Prostate gland (tissue), 2 donors: Measurements from ENCODE around the gene TMEM100. TPM values are rescaled to one million over a fixed set of nuclear protein-coding genes. Genes with fewer than 3 reads are reported as not detected.

Experiments
- DNase-seq: peaks from one replicate; pipeline ENCODE4 v3.0.0-alpha.2; 2019; ENCODE audit warnings: low spot score
- H3K27ac ChIP-seq, 2 donors: fragments of 200-600 bp; sonication (generic); 2 replicates each; pipeline ENCODE4 v1.5.1; 2017 to 2019
- H3K27me3 ChIP-seq: fragments of 200-600 bp; sonication (generic); replicated peaks from 2 replicates; pipeline ENCODE4 v1.5.1; 2019; ENCODE audit not compliant: insufficient read depth
- H3K36me3 ChIP-seq, 2 donors: fragments of 200-600 bp; sonication (generic); 1 replicate in 1 of 2; 2 replicates in 1 of 2; pipeline versions ENCODE4 v1.5.1 to v1.8.1; 2017 to 2019
- H3K4me1 ChIP-seq: fragments of 200-600 bp; sonication (generic); replicated peaks from 2 replicates; pipeline ENCODE4 v1.5.1; 2019
- H3K4me3 ChIP-seq, 2 donors: fragments of 200-600 bp; sonication (generic); 2 replicates each; pipeline ENCODE4 v1.5.1; 2017 to 2019
- H3K9me3 ChIP-seq: fragments of 200-600 bp; sonication (generic); 2 replicates; pipeline ENCODE4 v1.5.1; 2017
- POLR2A ChIP-seq: fragments of 450-650 bp; IDR thresholded peaks from one replicate; pipeline ENCODE4 v1.6.1; 2016; ENCODE audit warnings: antibody characterized with exemption, mild to moderate bottlenecking
- POLR2AphosphoS5 ChIP-seq: sonication (generic); formaldehyde crosslinking; IDR thresholded peaks from one replicate; pipeline ENCODE4 v1.6.1; 2017; ENCODE audit warnings: antibody characterized with exemption
- WGBS: methylation state at CpG from one replicate; pipeline ENCODE4 v1.1.5; 2018; 5-methylcytosine and 5-hydroxymethylcytosine counted together
- intact Hi-C: fragments of 100-400 bp; cut with DNase I; formaldehyde crosslinking; loops from one replicate; pipeline ENCODE4 v1.14.2; 2022
- total RNA-seq, 2 donors: library from RNA; depleted of rRNA; stranded (reverse); fragments of >200 nt; gene quantifications; one replicate each; pipeline ENCODE4 v1.1.0, GENCODE V29; 2016
- TF ChIP-seq, protein P1 (sequence below), 4 experiments: fragments of 200-600 bp in 2 of 4; fragments of 450-650 bp in 2 of 4; sonication (generic) in 2 of 4; IDR thresholded peaks; 1 replicate in 3 of 4; 2 replicates in 1 of 4; pipeline ENCODE4 v1.5.1; 2016 to 2019; ENCODE audit warnings: antibody characterized with exemption in 4 of 4, mild to moderate bottlenecking in 2 of 4, moderate library complexity in 2 of 4

Gene TMEM100
- total RNA-seq, 2 donors from 2014 or later = 1.2 to 3.2 TPM

DNA sequence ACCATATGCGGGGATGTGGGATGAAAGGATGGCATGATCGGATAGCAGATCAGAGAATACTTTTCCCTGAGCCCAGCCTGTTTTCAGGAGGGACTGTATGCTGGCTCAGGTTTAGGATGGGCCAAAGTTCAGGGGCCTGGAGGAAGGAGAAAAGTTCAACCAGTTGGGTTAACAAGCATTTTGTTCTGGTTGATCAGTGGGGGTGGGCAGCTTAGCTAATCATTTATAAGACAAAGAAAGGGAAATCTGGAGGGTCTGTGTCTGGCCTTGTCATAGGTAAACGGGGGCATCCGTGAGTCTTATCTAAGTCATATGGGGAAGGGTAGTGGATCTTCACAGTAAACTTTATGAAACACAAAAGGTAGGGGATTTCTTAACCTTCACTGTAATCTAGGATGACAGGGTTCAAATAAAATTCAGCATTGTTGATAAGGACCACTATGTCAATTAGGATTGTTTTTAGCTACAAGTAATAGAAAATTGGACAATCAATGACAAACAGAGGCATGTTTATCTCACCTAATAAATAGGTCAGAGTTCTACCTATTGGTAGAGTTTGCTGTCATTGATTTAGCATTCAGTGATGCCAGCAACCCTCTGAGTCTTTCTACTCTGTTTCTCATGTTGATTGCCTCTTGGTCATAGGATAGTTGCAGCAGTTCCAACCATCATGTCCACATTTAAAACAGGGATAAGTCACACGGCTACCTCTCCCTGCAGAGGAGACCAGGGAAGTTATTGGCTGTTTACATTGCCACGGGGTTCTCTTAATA, 39.6 kb upstream of the TMEM100 start:
- H3K27ac ChIP-seq = no peak overlapping the region

DNA sequence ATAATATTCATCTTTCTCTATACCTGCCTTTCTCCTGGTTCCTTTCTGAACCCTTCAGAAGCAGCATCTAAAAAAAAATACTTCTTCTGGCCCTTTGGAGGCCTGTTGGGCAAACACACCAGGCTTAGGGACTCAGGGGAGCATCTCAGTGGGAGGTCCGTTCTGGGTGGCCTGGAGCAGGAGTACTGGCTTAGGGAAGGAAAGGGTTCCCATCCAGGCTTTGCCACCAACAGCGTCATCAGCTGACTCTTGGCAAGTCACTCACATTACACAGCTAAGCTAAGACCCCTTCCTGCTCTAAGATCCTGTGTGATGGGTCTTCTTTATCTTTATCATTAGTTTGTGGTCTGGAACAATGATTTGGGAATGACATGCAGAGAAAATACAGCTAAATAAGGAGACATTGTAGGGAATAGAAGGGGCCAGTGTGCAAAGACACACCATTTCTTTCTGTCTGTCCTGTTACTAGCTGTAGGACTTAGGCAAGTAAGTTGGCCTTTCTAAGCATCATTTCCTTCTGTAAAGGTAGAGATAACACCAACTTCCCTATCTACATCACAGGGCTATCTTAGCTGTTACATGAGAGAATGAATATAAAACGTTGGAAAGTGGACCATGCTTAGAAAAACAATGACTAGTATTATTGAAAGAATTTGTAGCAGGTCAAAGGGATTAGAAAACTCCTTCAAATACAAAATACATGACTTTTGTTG, 38.1 kb upstream of the TMEM100 start:
- Histone ChIP-seq H3K27ac (no peak overlapping the region), H3K27me3 (no peaks in the 10 kb centered on the region), H3K4me3 (no peak overlapping the region), H3K36me3 (no peaks in the 10 kb centered on the region), H3K4me1 (no peaks in the 10 kb centered on the region), H3K9me3 (no peaks in the 10 kb centered on the region)
- 58% methylated on average over 3 of the region's 3 CpGs for WGBS
- TF ChIP-seq POLR2A (no peak), POLR2AphosphoS5 (no peak)
- TF ChIP-seq, protein P1, sequence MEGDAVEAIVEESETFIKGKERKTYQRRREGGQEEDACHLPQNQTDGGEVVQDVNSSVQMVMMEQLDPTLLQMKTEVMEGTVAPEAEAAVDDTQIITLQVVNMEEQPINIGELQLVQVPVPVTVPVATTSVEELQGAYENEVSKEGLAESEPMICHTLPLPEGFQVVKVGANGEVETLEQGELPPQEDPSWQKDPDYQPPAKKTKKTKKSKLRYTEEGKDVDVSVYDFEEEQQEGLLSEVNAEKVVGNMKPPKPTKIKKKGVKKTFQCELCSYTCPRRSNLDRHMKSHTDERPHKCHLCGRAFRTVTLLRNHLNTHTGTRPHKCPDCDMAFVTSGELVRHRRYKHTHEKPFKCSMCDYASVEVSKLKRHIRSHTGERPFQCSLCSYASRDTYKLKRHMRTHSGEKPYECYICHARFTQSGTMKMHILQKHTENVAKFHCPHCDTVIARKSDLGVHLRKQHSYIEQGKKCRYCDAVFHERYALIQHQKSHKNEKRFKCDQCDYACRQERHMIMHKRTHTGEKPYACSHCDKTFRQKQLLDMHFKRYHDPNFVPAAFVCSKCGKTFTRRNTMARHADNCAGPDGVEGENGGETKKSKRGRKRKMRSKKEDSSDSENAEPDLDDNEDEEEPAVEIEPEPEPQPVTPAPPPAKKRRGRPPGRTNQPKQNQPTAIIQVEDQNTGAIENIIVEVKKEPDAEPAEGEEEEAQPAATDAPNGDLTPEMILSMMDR (IDR thresholded peaks at IDR 0.05) = no peak
- intact Hi-C loops = loop anchor here (10.0 kb wide), 1 partner anchor 116 kb away; no protein-coding TSS in a partner anchor
- DNase-seq = no peak

More for the DNA sequence above, 39.6 kb upstream of the TMEM100 start:
- Histone ChIP-seq H3K27me3 (no peaks in the 10 kb centered on the region), H3K36me3 (no peaks in the 10 kb centered on the region), H3K4me1 (no peaks in the 10 kb centered on the region), H3K4me3 (no peak overlapping the region), H3K9me3 (no peaks in the 10 kb centered on the region)
- TF ChIP-seq POLR2A (no peak), POLR2AphosphoS5 (no peak)
- TF ChIP-seq, protein P1 (IDR thresholded peaks at IDR 0.05) = no peak
- WGBS = 81% methylated on average over 6 of the region's 6 CpGs
- intact Hi-C loops = loop anchor here (10.0 kb wide), 1 partner anchor 117 kb away; no protein-coding TSS in a partner anchor
- no peak for DNase-seq

DNA sequence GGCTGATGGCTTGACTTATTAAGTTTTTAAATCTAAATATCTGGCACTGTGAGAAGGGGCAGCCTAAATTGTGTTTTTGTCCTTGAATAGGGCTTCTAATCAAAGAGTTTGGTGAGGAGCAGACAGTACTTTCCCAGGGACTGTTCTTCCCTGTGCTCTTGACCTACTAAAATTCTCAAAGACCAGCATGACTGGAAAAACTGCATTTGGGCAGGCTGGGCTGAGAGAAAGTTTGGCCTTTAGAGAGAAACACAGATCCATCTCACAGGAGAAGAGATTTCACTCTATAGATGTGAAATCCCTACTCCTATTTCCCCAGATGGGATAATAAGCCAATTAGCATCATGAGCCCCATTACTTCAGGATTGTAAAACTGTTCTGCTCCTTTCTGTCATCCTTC, 35.5 kb upstream of the TMEM100 start:
- no peak overlapping the region for H3K27ac ChIP-seq
- no peaks in the 10 kb centered on the region for H3K4me1 ChIP-seq

DNA sequence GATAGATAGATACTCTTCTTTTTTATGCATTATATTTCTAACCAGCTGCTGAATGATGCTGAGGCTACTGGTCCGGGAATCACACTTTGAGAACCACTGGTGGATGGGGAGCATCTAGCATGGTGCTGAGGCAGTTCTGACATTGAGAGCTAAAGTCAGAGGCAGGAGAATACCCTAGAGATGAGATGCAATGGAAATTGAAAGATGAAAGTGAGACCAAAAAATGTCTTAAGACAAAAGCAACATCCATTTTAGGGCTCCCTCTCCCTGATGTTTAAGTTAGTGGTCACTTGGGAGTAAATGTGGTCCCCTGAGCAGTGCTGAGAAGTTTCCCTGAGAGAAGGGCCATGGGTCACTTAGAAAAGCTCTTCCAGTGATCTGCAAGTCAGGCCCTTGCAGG, 35.0 kb upstream of the TMEM100 start:
- Histone ChIP-seq H3K4me1 (no peaks in the 10 kb centered on the region), H3K27ac (no peak overlapping the region), H3K4me3 (no peak overlapping the region), H3K36me3 (no peaks in the 10 kb centered on the region), H3K27me3 (no peaks in the 10 kb centered on the region), H3K9me3 (no peaks in the 10 kb centered on the region)
- TF ChIP-seq POLR2A (no peak), POLR2AphosphoS5 (no peak)
- TF ChIP-seq, protein P1 (IDR thresholded peaks at IDR 0.05) = no peak
- DNase-seq = no peak
- intact Hi-C loops = no loop called here
- 96% methylated on average over 1 of the region's 1 CpG for WGBS

More for the DNA sequence above, 35.5 kb upstream of the TMEM100 start:
- intact Hi-C loops = no loop called here
- DNase-seq = no peak
- no peaks in the 10 kb centered on the region for H3K9me3 ChIP-seq
- TF ChIP-seq, protein P1 (IDR thresholded peaks at IDR 0.05) = no peak
- TF ChIP-seq POLR2AphosphoS5 (no peak), POLR2A (no peak)
- H3K36me3 ChIP-seq = no peaks in the 10 kb centered on the region
- no peaks in the 10 kb centered on the region for H3K27me3 ChIP-seq
- no peak overlapping the region for H3K4me3 ChIP-seq
